Right atrium auricular region (tissue), 2 donors: Measurements from ENCODE around the gene HMOX2. TPM values are rescaled to one million over a fixed set of nuclear protein-coding genes. Genes with fewer than 3 reads are reported as not detected.

Experiments
- DNase-seq: peaks from one replicate; pipeline ENCODE4 v3.0.0-alpha.2; 2019; ENCODE audit warnings: low spot score
- H3K27ac ChIP-seq, 2 donors: fragments of 200-600 bp; sonication (generic); 1 replicate in 1 of 2; 2 replicates in 1 of 2; pipeline ENCODE4 v1.5.1; 2016 to 2019
- H3K27me3 ChIP-seq, 2 donors: fragments of 200-600 bp; sonication (generic); one replicate each; pipeline versions ENCODE4 v1.5.1 to v1.6.0; 2017 to 2019
- H3K36me3 ChIP-seq: fragments of 200-600 bp; sonication (generic); one replicate; pipeline ENCODE4 v1.5.1; 2016
- H3K4me1 ChIP-seq, 2 donors: fragments of 200-600 bp; sonication (generic); one replicate each; pipeline versions ENCODE4 v1.5.1 to v1.6.0; 2017 to 2019
- H3K4me3 ChIP-seq, 2 donors: fragments of 200-600 bp; sonication (generic); 1 replicate in 1 of 2; 2 replicates in 1 of 2; pipeline ENCODE4 v1.5.1; 2017 to 2019; ENCODE audit warnings: mild to moderate bottlenecking in 1 of 2, moderate library complexity in 1 of 2
- H3K9me3 ChIP-seq, 2 donors: fragments of 200-600 bp; sonication (generic); one replicate each; pipeline ENCODE4 v1.5.1; 2019
- total RNA-seq, 2 donors: library from RNA; depleted of rRNA; stranded (reverse); fragments of >200 nt; gene quantifications; one replicate each; pipeline ENCODE4 v1.1.0, GENCODE V29; 2016
- TF ChIP-seq, protein P1 (sequence below), 2 donors: fragments of 200-600 bp; sonication (generic); IDR thresholded peaks; one replicate each; pipeline ENCODE4 v1.5.1; 2019; ENCODE audit warnings: antibody characterized with exemption in 2 of 2

HMOX2 gene
- total RNA-seq, 2 donors from 2014 or later, result 98.7 to 101 TPM

DNA sequence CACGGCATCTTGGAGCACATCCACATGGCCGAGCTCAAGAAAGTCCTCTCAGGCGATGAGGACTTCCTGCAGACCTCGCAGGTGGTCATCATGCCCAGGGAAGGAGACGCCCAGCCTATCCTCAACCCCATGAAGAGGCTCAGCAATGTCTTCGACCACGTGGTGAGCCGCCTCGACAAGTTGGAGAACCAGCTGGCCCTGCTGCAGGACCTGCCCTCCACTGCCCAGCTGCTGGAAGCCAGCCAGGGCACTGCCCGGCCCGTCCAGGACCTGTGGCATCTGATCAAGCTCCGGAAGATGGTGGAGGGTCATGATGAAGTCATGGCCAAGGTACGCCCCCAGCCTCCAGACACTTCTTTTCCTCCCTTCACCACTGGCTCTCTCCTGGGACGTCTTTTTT is 80.4 kb downstream of the HMOX2 start:
- Histone ChIP-seq H3K36me3 (no peaks in the 10 kb centered on the region), H3K9me3 (no peaks in the 10 kb centered on the region), H3K4me1 (no peaks in the 10 kb centered on the region), H3K27ac (no peak overlapping the region), H3K27me3 (no peaks in the 10 kb centered on the region), H3K4me3 (no peak overlapping the region)
- no peak for DNase-seq
- TF ChIP-seq, protein P1, sequence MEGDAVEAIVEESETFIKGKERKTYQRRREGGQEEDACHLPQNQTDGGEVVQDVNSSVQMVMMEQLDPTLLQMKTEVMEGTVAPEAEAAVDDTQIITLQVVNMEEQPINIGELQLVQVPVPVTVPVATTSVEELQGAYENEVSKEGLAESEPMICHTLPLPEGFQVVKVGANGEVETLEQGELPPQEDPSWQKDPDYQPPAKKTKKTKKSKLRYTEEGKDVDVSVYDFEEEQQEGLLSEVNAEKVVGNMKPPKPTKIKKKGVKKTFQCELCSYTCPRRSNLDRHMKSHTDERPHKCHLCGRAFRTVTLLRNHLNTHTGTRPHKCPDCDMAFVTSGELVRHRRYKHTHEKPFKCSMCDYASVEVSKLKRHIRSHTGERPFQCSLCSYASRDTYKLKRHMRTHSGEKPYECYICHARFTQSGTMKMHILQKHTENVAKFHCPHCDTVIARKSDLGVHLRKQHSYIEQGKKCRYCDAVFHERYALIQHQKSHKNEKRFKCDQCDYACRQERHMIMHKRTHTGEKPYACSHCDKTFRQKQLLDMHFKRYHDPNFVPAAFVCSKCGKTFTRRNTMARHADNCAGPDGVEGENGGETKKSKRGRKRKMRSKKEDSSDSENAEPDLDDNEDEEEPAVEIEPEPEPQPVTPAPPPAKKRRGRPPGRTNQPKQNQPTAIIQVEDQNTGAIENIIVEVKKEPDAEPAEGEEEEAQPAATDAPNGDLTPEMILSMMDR (IDR thresholded peaks at IDR 0.05), result no peak

DNA sequence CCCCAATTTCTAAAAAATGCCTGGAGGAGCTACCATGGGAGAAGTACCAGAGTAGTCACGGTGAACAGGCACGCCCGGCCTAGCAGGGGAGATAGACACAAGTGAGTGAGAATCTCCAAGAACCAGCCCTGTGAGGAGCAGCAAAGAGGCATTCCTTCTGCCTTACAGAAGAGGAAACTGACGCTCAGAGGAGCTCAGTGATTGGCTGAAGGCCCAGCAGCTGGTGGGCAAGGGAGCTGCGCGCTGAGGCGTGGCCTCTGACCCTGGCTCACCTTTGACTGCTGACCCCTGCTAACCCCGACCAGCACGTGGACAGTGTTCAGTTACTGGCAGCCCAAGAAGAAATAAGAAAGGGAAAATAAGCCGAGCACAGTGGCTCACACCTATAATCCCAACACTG is 81.8 kb downstream of the HMOX2 start:
- Histone ChIP-seq H3K27me3 (no peaks in the 10 kb centered on the region), H3K4me3 (no peak overlapping the region), H3K4me1 (no peaks in the 10 kb centered on the region), H3K9me3 (no peaks in the 10 kb centered on the region), H3K36me3 (no peaks in the 10 kb centered on the region), H3K27ac (no peak overlapping the region)
- TF ChIP-seq, protein P1 (IDR thresholded peaks at IDR 0.05), result no peak
- no peak for DNase-seq

Other genes starting within 250 kb of the HMOX2 start
- gene SRL, start 234.3 kb upstream of the HMOX2 start, total RNA-seq, result 100 to 1,000 TPM; 295 to 466 TPM
- 1 to 10 TPM; 2.0 to 2.9 TPM for gene TFAP4, start 203.4 kb upstream of the HMOX2 start, total RNA-seq
- 10 to 100 TPM; 10.3 to 16.0 TPM for gene GLIS2, start 160.3 kb upstream of the HMOX2 start, total RNA-seq
- 10 to 100 TPM; 54.6 to 85.7 TPM for gene PAM16, start 125.1 kb upstream of the HMOX2 start, total RNA-seq
- 10 to 100 TPM; 17.9 to 39.0 TPM for gene VASN, start 104.5 kb upstream of the HMOX2 start, total RNA-seq
- gene CORO7, start 59.8 kb upstream of the HMOX2 start, total RNA-seq, result 10 to 100 TPM; 10.3 TPM
- 10 to 100 TPM; 47.6 to 50.5 TPM for gene DNAJA3, start 50.5 kb upstream of the HMOX2 start, total RNA-seq
- 10 to 100 TPM; 18.7 to 36.3 TPM for gene NMRAL1, start 1.8 kb upstream of the HMOX2 start, total RNA-seq
- 10 to 100 TPM; 29.6 to 42.9 TPM for gene CDIP1, start 62.4 kb downstream of the HMOX2 start, total RNA-seq
- gene C16orf96, start 79.9 kb downstream of the HMOX2 start, total RNA-seq, result under 1 TPM in 1 of 2 donors, not detected in 1; 0.24 TPM
- gene UBALD1, start 138.5 kb downstream of the HMOX2 start, total RNA-seq, result 10 to 100 TPM; 10.8 to 12.2 TPM
- 10 to 100 TPM; 35.6 to 47.4 TPM for gene MGRN1, start 148.4 kb downstream of the HMOX2 start, total RNA-seq
- gene NUDT16L1, start 217.2 kb downstream of the HMOX2 start, total RNA-seq, result 10 to 100 TPM; 25.5 to 61.5 TPM